ENCODE results near the gene EML6.

DNA sequence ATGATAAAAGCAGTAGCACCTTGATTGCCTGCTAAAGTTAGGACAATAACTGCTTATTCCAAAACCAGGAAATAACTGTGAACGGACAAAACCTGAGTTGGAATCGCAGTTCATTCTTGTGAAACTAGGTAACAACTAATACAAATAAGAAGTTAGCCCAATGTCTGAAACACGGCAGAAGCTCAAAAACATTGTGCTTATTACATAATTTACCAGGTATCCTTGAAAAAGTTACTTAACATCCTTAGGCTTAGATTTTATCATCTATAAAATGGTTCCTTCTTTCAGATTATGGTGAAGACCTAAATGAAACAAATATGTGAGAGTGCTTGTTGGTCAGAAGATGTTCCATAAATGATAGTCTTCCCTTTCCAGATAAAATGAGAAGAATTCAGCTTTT is 294.4 kb downstream of the EML6 start:
- TF ChIP-seq, protein P1, sequence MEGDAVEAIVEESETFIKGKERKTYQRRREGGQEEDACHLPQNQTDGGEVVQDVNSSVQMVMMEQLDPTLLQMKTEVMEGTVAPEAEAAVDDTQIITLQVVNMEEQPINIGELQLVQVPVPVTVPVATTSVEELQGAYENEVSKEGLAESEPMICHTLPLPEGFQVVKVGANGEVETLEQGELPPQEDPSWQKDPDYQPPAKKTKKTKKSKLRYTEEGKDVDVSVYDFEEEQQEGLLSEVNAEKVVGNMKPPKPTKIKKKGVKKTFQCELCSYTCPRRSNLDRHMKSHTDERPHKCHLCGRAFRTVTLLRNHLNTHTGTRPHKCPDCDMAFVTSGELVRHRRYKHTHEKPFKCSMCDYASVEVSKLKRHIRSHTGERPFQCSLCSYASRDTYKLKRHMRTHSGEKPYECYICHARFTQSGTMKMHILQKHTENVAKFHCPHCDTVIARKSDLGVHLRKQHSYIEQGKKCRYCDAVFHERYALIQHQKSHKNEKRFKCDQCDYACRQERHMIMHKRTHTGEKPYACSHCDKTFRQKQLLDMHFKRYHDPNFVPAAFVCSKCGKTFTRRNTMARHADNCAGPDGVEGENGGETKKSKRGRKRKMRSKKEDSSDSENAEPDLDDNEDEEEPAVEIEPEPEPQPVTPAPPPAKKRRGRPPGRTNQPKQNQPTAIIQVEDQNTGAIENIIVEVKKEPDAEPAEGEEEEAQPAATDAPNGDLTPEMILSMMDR (IDR thresholded peaks at IDR 0.05): no peak
- no peak for TF ChIP-seq POLR2A (IDR thresholded peaks at IDR 0.05)
